GM23338 (cell line): ENCODE measurements around the gene MELTF. TPM values are rescaled to one million over a fixed set of nuclear protein-coding genes. Genes with fewer than 3 reads are reported as not detected.

Experiments used
- ATAC-seq: fragments of 200-7000 bp; cut with Tn5 transposase; 3 replicates; pipeline ENCODE4 v1.9.1; 2020
- DNase-seq: peaks from one replicate; pipeline ENCODE4 v3.0.0-alpha.2; 2015; ENCODE audit warnings: low spot score
- H2AFZ ChIP-seq: fragments of 200-600 bp; sonication (generic); 2 replicates; pipeline ENCODE4 v1.8.0; 2016; ENCODE audit warnings: antibody characterized with exemption, mild to moderate bottlenecking, moderate library complexity
- H3F3A ChIP-seq: fragments of 200-600 bp; sonication (generic); replicated peaks from 2 replicates; pipeline ENCODE4 v1.8.0; 2017; ENCODE audit warnings: antibody characterized with exemption, mixed run types, low read depth
- H3K27ac ChIP-seq: fragments of 200-600 bp; sonication (generic); 2 replicates; pipeline ENCODE4 v1.6.1; 2016; ENCODE audit warnings: low read depth
- H3K27me3 ChIP-seq: fragments of 200-600 bp; sonication (generic); 2 replicates; pipeline ENCODE4 v1.8.0; 2016; ENCODE audit warnings: mild to moderate bottlenecking, mixed run types, moderate library complexity; ENCODE audit not compliant: insufficient read depth
- H3K36me3 ChIP-seq: fragments of 200-600 bp; sonication (generic); 2 replicates; pipeline ENCODE4 v1.8.0; 2016; ENCODE audit warnings: mild to moderate bottlenecking; ENCODE audit not compliant: insufficient read depth
- H3K4me1 ChIP-seq: fragments of 200-600 bp; sonication (generic); 2 replicates; pipeline ENCODE4 v1.8.0; 2016; ENCODE audit warnings: mild to moderate bottlenecking, moderate library complexity; ENCODE audit not compliant: insufficient read depth
- H3K4me2 ChIP-seq: fragments of 200-600 bp; sonication (generic); 2 replicates; pipeline ENCODE4 v1.7.1; 2017; ENCODE audit warnings: mixed run types
- H3K4me3 ChIP-seq: fragments of 200-600 bp; sonication (generic); 2 replicates; pipeline ENCODE4 v1.6.1; 2016; ENCODE audit warnings: mixed run types
- H3K79me2 ChIP-seq: fragments of 200-600 bp; sonication (generic); replicated peaks from 2 replicates; pipeline ENCODE4 v1.8.0; 2017; ENCODE audit warnings: mild to moderate bottlenecking; ENCODE audit not compliant: insufficient read depth
- H3K9me2 ChIP-seq: fragments of 200-600 bp; sonication (generic); 2 replicates; pipeline ENCODE4 v1.8.0; 2017; ENCODE audit not compliant: insufficient read depth
- H4K20me1 ChIP-seq: fragments of 200-600 bp; sonication (generic); replicated peaks from 2 replicates; pipeline ENCODE4 v1.8.0; 2017; ENCODE audit warnings: mild to moderate bottlenecking; ENCODE audit not compliant: insufficient read depth
- H3K27ac Mint-ChIP-seq: 2 replicates; pipeline ENCODE4 v1.8.0; 2020; ENCODE audit warnings: inconsistent platforms, mild to moderate bottlenecking, moderate library complexity, mixed read lengths
- H3K27me3 Mint-ChIP-seq: 3 replicates; pipeline ENCODE4 v1.8.0; 2022; ENCODE audit warnings: low read depth, mild to moderate bottlenecking, moderate library complexity, mixed read lengths, inconsistent platforms; ENCODE audit not compliant: insufficient read depth, poor library complexity
- H3K36me3 Mint-ChIP-seq: 3 replicates; pipeline ENCODE4 v1.8.0; 2021; ENCODE audit warnings: low read depth, mild to moderate bottlenecking, inconsistent platforms, moderate library complexity, mixed read lengths
- H3K4me1 Mint-ChIP-seq: 3 replicates; pipeline ENCODE4 v1.8.0; 2020; ENCODE audit warnings: mild to moderate bottlenecking, inconsistent platforms, mixed read lengths
- H3K4me3 Mint-ChIP-seq: 3 replicates; pipeline ENCODE4 v1.8.0; 2021; ENCODE audit warnings: moderate library complexity, mild to moderate bottlenecking, inconsistent platforms, mixed read lengths
- H3K9me3 Mint-ChIP-seq: 3 replicates; pipeline ENCODE4 v1.8.0; 2020; ENCODE audit warnings: moderate library complexity, mild to moderate bottlenecking, inconsistent platforms, mixed read lengths
- CREB1 ChIP-seq: fragments of 250-450 bp; sonication (Bioruptor Pico); IDR thresholded peaks from 2 replicates; pipeline ENCODE4 v1.5.0; 2020; ENCODE audit warnings: low read depth, mild to moderate bottlenecking, moderate library complexity
- EZH2 ChIP-seq: fragments of 200-600 bp; sonication (generic); IDR thresholded peaks from one replicate; pipeline ENCODE4 v1.8.0; 2017; ENCODE audit warnings: antibody characterized with exemption, mild to moderate bottlenecking, low read depth; ENCODE audit not compliant: unreplicated experiment
- EZH2phosphoT487 ChIP-seq: fragments of 200-600 bp; sonication (generic); IDR thresholded peaks from one replicate; pipeline ENCODE4 v1.8.1; 2018; ENCODE audit warnings: antibody characterized with exemption; ENCODE audit not compliant: unreplicated experiment
- POLR2AphosphoS5 ChIP-seq: IDR thresholded peaks from 2 replicates; pipeline ENCODE4 v1.6.1; 2016; ENCODE audit warnings: antibody characterized with exemption, low read depth
- polyA plus RNA-seq: library from polyadenylated mRNA; unstranded; fragments of >200 nt; fragmentation: Nextera tagmentation; extraction: Ambion mirVana; gene quantifications from 2 replicates; pipeline ENCODE4 v1.2.1, GENCODE V29; 2016
- total RNA-seq: library from RNA; depleted of rRNA; stranded (reverse); fragments of >200 nt; shearing (Covaris generic); gene quantifications from 2 replicates; pipeline ENCODE4 v1.2.3, GENCODE V29; 2014
- TF ChIP-seq, protein P1 (sequence below): IDR thresholded peaks from one replicate; pipeline ENCODE4 v1.6.1; 2018; ENCODE audit warnings: antibody characterized with exemption; ENCODE audit not compliant: unreplicated experiment
- TF ChIP-seq, protein P2 (sequence below): fragments of 250-450 bp; sonication (Bioruptor Pico); IDR thresholded peaks from 2 replicates; pipeline ENCODE4 v1.5.0; 2020; ENCODE audit warnings: mild to moderate bottlenecking, moderate library complexity
- TF ChIP-seq, protein P3 (sequence below): IDR thresholded peaks from 2 replicates; pipeline ENCODE4 v1.6.1; 2016; ENCODE audit warnings: antibody characterized with exemption
- TF ChIP-seq, protein P4 (sequence below), 2 experiments: fragments of 200-600 bp in 1 of 2; sonication (generic) in 1 of 2; conservative IDR thresholded peaks; 2 replicates each; pipeline versions ENCODE4 v1.5.1 to v1.6.1; 2016 to 2017; ENCODE audit warnings: antibody characterized with exemption in 2 of 2, low read depth in 2 of 2, mild to moderate bottlenecking in 2 of 2, moderate library complexity in 1 of 2

MELTF gene
- total and polyA plus RNA-seq, 2 experiments from 2014 or later = 1.4 to 5.2 TPM

DNA sequence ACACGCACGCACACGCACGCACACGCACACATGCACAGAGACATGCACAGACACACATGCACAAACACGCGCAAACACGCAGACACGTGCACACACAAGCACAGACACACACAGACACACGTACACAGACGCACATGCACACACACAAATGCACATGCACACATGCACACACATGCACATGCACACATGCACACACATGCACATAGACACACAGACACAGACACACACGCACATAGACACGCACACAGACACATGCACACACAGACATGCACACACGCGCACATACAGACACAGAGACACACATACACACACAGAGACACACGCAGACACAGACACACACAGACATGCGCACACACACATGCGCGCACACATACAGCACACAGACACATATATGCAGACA lies 34.6 kb downstream of the MELTF start (continued):
- TF ChIP-seq, protein P1, sequence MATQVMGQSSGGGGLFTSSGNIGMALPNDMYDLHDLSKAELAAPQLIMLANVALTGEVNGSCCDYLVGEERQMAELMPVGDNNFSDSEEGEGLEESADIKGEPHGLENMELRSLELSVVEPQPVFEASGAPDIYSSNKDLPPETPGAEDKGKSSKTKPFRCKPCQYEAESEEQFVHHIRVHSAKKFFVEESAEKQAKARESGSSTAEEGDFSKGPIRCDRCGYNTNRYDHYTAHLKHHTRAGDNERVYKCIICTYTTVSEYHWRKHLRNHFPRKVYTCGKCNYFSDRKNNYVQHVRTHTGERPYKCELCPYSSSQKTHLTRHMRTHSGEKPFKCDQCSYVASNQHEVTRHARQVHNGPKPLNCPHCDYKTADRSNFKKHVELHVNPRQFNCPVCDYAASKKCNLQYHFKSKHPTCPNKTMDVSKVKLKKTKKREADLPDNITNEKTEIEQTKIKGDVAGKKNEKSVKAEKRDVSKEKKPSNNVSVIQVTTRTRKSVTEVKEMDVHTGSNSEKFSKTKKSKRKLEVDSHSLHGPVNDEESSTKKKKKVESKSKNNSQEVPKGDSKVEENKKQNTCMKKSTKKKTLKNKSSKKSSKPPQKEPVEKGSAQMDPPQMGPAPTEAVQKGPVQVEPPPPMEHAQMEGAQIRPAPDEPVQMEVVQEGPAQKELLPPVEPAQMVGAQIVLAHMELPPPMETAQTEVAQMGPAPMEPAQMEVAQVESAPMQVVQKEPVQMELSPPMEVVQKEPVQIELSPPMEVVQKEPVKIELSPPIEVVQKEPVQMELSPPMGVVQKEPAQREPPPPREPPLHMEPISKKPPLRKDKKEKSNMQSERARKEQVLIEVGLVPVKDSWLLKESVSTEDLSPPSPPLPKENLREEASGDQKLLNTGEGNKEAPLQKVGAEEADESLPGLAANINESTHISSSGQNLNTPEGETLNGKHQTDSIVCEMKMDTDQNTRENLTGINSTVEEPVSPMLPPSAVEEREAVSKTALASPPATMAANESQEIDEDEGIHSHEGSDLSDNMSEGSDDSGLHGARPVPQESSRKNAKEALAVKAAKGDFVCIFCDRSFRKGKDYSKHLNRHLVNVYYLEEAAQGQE = no peak
- TF ChIP-seq EZH2 = no peak

DNA sequence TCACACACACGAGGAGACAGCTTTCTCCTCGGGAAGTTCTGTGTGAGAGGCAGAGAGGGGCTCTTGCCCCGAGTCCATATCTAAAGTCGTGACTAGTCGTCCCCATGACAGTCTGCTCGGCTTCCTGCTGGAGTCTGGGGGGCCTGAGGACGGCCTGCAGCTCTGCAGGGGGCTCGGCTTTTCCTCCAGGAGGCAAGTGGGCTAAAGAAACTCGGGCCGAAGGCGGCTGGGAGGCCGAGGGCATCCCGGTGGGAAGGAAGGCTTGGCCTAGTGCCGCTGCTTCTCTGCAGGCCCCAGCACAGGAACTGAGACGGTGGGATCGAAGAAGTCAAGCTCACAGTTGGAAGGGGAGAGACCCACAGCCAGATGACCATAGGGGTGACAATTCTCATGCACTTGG lies 35.6 kb downstream of the MELTF start:
- Histone ChIP-seq H2AFZ (no peak overlapping the region), H3F3A (peaks cover 3% of the 10 kb centered on the region; the same call in 1 of the 2 replicates), H3K4me1 (no peaks in the 10 kb centered on the region), H3K27me3 (no peaks in the 10 kb centered on the region), H3K36me3 (no peaks in the 10 kb centered on the region), H4K20me1 (no peaks in the 10 kb centered on the region), H3K27ac (no peak overlapping the region), H3K79me2 (no peaks in the 10 kb centered on the region), H3K4me2 (no peak overlapping the region), H3K4me3 (no peak overlapping the region), H3K9me2 (no peaks in the 10 kb centered on the region)
- Mint-ChIP-seq H3K27ac (peak overlapping the region; percentile 50; the same call in 1 of the 2 replicates), H3K9me3 (no peaks in the 10 kb centered on the region), H3K4me3 (no peak overlapping the region), H3K4me1 (peaks cover 3% of the 10 kb centered on the region; the same call in 1 of the 3 replicates), H3K36me3 (no peaks in the 10 kb centered on the region), H3K27me3 (peaks cover 5% of the 10 kb centered on the region)
- TF ChIP-seq, protein P2, sequence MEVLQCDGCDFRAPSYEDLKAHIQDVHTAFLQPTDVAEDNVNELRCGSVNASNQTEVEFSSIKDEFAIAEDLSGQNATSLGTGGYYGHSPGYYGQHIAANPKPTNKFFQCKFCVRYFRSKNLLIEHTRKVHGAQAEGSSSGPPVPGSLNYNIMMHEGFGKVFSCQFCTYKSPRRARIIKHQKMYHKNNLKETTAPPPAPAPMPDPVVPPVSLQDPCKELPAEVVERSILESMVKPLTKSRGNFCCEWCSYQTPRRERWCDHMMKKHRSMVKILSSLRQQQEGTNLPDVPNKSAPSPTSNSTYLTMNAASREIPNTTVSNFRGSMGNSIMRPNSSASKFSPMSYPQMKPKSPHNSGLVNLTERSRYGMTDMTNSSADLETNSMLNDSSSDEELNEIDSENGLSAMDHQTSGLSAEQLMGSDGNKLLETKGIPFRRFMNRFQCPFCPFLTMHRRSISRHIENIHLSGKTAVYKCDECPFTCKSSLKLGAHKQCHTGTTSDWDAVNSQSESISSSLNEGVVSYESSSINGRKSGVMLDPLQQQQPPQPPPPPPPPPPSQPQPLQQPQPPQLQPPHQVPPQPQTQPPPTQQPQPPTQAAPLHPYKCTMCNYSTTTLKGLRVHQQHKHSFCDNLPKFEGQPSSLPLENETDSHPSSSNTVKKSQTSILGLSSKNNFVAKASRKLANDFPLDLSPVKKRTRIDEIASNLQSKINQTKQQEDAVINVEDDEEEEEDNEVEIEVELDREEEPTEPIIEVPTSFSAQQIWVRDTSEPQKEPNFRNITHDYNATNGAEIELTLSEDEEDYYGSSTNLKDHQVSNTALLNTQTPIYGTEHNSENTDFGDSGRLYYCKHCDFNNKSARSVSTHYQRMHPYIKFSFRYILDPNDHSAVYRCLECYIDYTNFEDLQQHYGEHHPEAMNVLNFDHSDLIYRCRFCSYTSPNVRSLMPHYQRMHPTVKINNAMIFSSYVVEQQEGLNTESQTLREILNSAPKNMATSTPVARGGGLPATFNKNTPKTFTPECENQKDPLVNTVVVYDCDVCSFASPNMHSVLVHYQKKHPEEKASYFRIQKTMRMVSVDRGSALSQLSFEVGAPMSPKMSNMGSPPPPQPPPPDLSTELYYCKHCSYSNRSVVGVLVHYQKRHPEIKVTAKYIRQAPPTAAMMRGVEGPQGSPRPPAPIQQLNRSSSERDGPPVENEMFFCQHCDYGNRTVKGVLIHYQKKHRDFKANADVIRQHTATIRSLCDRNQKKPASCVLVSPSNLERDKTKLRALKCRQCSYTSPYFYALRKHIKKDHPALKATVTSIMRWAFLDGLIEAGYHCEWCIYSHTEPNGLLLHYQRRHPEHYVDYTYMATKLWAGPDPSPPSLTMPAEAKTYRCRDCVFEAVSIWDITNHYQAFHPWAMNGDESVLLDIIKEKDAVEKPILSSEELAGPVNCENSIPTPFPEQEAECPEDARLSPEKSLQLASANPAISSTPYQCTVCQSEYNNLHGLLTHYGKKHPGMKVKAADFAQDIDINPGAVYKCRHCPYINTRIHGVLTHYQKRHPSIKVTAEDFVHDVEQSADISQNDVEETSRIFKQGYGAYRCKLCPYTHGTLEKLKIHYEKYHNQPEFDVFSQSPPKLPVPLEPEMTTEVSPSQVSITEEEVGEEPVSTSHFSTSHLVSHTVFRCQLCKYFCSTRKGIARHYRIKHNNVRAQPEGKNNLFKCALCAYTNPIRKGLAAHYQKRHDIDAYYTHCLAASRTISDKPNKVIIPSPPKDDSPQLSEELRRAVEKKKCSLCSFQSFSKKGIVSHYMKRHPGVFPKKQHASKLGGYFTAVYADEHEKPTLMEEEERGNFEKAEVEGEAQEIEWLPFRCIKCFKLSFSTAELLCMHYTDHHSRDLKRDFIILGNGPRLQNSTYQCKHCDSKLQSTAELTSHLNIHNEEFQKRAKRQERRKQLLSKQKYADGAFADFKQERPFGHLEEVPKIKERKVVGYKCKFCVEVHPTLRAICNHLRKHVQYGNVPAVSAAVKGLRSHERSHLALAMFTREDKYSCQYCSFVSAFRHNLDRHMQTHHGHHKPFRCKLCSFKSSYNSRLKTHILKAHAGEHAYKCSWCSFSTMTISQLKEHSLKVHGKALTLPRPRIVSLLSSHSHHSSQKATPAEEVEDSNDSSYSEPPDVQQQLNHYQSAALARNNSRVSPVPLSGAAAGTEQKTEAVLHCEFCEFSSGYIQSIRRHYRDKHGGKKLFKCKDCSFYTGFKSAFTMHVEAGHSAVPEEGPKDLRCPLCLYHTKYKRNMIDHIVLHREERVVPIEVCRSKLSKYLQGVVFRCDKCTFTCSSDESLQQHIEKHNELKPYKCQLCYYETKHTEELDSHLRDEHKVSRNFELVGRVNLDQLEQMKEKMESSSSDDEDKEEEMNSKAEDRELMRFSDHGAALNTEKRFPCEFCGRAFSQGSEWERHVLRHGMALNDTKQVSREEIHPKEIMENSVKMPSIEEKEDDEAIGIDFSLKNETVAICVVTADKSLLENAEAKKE = no peak
- no peak for TF ChIP-seq POLR2AphosphoS5
- TF ChIP-seq, protein P1 = no peak
- TF ChIP-seq, protein P3, sequence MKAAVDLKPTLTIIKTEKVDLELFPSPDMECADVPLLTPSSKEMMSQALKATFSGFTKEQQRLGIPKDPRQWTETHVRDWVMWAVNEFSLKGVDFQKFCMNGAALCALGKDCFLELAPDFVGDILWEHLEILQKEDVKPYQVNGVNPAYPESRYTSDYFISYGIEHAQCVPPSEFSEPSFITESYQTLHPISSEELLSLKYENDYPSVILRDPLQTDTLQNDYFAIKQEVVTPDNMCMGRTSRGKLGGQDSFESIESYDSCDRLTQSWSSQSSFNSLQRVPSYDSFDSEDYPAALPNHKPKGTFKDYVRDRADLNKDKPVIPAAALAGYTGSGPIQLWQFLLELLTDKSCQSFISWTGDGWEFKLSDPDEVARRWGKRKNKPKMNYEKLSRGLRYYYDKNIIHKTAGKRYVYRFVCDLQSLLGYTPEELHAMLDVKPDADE = no peak
- no peak for TF ChIP-seq CREB1
- TF ChIP-seq, protein P4, sequence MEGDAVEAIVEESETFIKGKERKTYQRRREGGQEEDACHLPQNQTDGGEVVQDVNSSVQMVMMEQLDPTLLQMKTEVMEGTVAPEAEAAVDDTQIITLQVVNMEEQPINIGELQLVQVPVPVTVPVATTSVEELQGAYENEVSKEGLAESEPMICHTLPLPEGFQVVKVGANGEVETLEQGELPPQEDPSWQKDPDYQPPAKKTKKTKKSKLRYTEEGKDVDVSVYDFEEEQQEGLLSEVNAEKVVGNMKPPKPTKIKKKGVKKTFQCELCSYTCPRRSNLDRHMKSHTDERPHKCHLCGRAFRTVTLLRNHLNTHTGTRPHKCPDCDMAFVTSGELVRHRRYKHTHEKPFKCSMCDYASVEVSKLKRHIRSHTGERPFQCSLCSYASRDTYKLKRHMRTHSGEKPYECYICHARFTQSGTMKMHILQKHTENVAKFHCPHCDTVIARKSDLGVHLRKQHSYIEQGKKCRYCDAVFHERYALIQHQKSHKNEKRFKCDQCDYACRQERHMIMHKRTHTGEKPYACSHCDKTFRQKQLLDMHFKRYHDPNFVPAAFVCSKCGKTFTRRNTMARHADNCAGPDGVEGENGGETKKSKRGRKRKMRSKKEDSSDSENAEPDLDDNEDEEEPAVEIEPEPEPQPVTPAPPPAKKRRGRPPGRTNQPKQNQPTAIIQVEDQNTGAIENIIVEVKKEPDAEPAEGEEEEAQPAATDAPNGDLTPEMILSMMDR (conservative IDR thresholded peaks at IDR 0.05; ENCODE audit: low read depth in 2 of 2) = no peak
- no peak for TF ChIP-seq EZH2phosphoT487
- ATAC-seq = no peak
- DNase-seq = no peak
